Panc1 (cell line): ENCODE measurements around the gene ZFYVE28. TPM values are rescaled to one million over a fixed set of nuclear protein-coding genes. Genes with fewer than 3 reads are reported as not detected.

Experiments
- ATAC-seq: fragments of 200-7000 bp; cut with Tn5 transposase; 2 replicates; pipeline ENCODE4 v1.9.1; 2020; ENCODE audit warnings: mild to moderate bottlenecking, moderate library complexity
- BruUV-seq: library from RNA; stranded (reverse); fragments of 400-500 nt; replicated peaks from 2 replicates; lab custom pipeline; 2021; lab: Mats Ljungman, UMichigan
- CTCF ChIA-PET: fragments of 300-600 bp; sonication (Branson Sonifier 250); formaldehyde crosslinking; loops from one replicate; lab custom pipeline; 2022; ENCODE audit warnings: antibody characterized with exemption; lab: Charles Lee
- POLR2A ChIA-PET: fragments of 300-600 bp; sonication (Branson Sonifier 250); formaldehyde crosslinking; loops from one replicate; lab custom pipeline; 2022; ENCODE audit warnings: antibody characterized with exemption; lab: Charles Lee
- DNase-seq: peaks from one replicate; pipeline ENCODE4 v3.0.0-alpha.2; 2010; ENCODE audit warnings: low read depth, low spot score
- H3K27ac ChIP-seq: 2 replicates; pipeline ENCODE4 v1.5.1; 2011; ENCODE audit warnings: mild to moderate bottlenecking, low read length, inconsistent platforms
- H3K27me3 ChIP-seq: fragments of 200-500 bp; sonication (Bioruptor generic); 2 replicates; pipeline ENCODE4 v1.6.0; 2014; ENCODE audit warnings: low read length, inconsistent platforms; ENCODE audit not compliant: control insufficient read depth, insufficient read depth
- H3K36me3 ChIP-seq: fragments of 200-500 bp; sonication (Bioruptor generic); 2 replicates; pipeline ENCODE4 v1.5.1; 2014; ENCODE audit warnings: inconsistent platforms, mild to moderate bottlenecking, low read length, moderate library complexity; ENCODE audit not compliant: control insufficient read depth, insufficient read depth
- H3K4me1 ChIP-seq: 2 replicates; pipeline ENCODE4 v1.5.1; 2011; ENCODE audit warnings: inconsistent platforms, mild to moderate bottlenecking, low read length, moderate library complexity; ENCODE audit not compliant: control insufficient read depth, insufficient read depth
- H3K4me3 ChIP-seq, 2 experiments: 2 replicates each; pipeline ENCODE4 v1.5.1; 2011 to 2012; ENCODE audit warnings: low read depth in 2 of 2, low read length in 2 of 2, mild to moderate bottlenecking in 2 of 2, inconsistent platforms in 1 of 2, moderate library complexity in 1 of 2
- H3K9me3 ChIP-seq: fragments of 200-500 bp; sonication (Bioruptor generic); 2 replicates; pipeline ENCODE4 v1.5.1; 2014; ENCODE audit warnings: low read depth, mild to moderate bottlenecking, inconsistent platforms, low read length, moderate library complexity; ENCODE audit not compliant: control insufficient read depth, insufficient read depth
- CTCF ChIP-seq: fragments of 450-650 bp; IDR thresholded peaks from 2 replicates; pipeline ENCODE4 v1.5.1; 2017; ENCODE audit warnings: mild to moderate bottlenecking
- POLR2AphosphoS5 ChIP-seq: IDR thresholded peaks from 2 replicates; pipeline ENCODE4 v1.6.1; 2012; ENCODE audit warnings: mild to moderate bottlenecking, low read depth, low read length, moderate library complexity
- REST ChIP-seq, 2 experiments: IDR thresholded peaks; 2 replicates each; pipeline ENCODE4 v1.6.1; 2011 to 2012; ENCODE audit warnings: low read depth in 2 of 2, control low read depth in 1 of 2, low read length in 1 of 2, mild to moderate bottlenecking in 1 of 2, moderate library complexity in 1 of 2; ENCODE audit not compliant: insufficient read depth in 1 of 2
- SIN3A ChIP-seq: IDR thresholded peaks from 2 replicates; pipeline ENCODE4 v1.6.1; 2012; ENCODE audit warnings: low read depth, mild to moderate bottlenecking, low read length, moderate library complexity, borderline replicate concordance; ENCODE audit not compliant: insufficient read depth
- TCF7L2 ChIP-seq: IDR thresholded peaks from 2 replicates; pipeline ENCODE4 v1.6.1; 2011; ENCODE audit warnings: mild to moderate bottlenecking, low read depth, low read length, inconsistent platforms
- in situ Hi-C: cut with HindIII; loops from 2 replicates; pipeline ENCODE4 v1.10.0; 2016; ENCODE audit warnings: low sequenced_read_pairs, low pct_unique_long_range_greater_than_20kb
- intact Hi-C: fragments of 100-400 bp; cut with micrococcal nuclease; formaldehyde crosslinking; loops from one replicate; pipeline ENCODE4 v1.10.0; 2022; ENCODE audit not compliant: unreplicated experiment
- total RNA-seq: library from RNA; stranded (reverse); gene quantifications from one replicate; pipeline ENCODE4 v1.2.1, GENCODE V29; 2021; ENCODE audit not compliant: unreplicated experiment

Gene ZFYVE28
- total RNA-seq, 1 experiment from 2014 or later: 11.9 TPM

GRCh38 chr4:2449511-2450392 is 31.3 kb upstream of the ZFYVE28 start:
- ChIA-PET POLR2A (no interaction called here), CTCF (no interaction called here)
- DNase-seq (no peak), ATAC-seq (no peak)
- no TSS peak for BruUV-seq
- H3K4me1 ChIP-seq: no peaks in the 10 kb centered on the region
- no peaks in the 10 kb centered on the region for H3K9me3 ChIP-seq
- no peak overlapping the region for H3K4me3 ChIP-seq
- in situ Hi-C loops: no loop called here
- TF ChIP-seq CTCF: no peak
- no peak for TF ChIP-seq TCF7L2
- no peak for TF ChIP-seq SIN3A
- TF ChIP-seq REST (IDR thresholded peaks at IDR 0.05; ENCODE audit: insufficient read depth in 1 of 2, low read depth in 2 of 2, low read length in 1 of 2): no peak
- TF ChIP-seq POLR2AphosphoS5: no peak
- H3K27ac ChIP-seq: no peak overlapping the region
- no peaks in the 10 kb centered on the region for H3K27me3 ChIP-seq
- intact Hi-C loops: no loop called here
- no peaks in the 10 kb centered on the region for H3K36me3 ChIP-seq

DNA sequence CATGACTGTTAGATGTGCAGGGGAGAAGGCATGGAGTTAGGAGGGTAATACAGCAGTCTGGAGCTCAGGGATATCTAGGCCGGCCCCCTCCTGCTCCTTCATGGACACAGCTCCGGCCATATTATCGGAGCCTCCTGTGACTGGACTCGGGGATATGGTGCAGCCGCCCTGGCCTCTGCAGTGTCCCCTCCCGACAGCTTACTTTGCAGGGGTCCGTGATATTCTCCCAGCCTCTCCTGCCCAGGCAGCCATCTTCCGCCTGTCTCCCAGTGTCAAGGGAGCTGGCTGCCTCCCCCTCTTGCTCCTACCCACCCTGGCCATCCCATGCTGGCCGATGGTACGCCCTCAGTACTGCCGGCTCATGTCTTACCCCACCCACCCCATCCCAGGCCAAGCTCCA is 30.6 kb upstream of the ZFYVE28 start:
- Histone ChIP-seq H3K27ac (no peak overlapping the region), H3K4me3 (no peak overlapping the region), H3K27me3 (no peaks in the 10 kb centered on the region), H3K4me1 (no peaks in the 10 kb centered on the region), H3K9me3 (no peaks in the 10 kb centered on the region), H3K36me3 (no peaks in the 10 kb centered on the region)
- in situ Hi-C loops: no loop called here
- ChIA-PET POLR2A (no interaction called here), CTCF (interaction anchor here (0.5 kb wide), 1 partner anchor 20 kb away, joined by 4 read pairs; the partner anchor contains the start of gene RNF4)
- BruUV-seq: no TSS peak
- ATAC-seq (no peak), DNase-seq (no peak)
- TF ChIP-seq CTCF: no peak
- TF ChIP-seq SIN3A: no peak
- no peak for TF ChIP-seq POLR2AphosphoS5
- no peak for TF ChIP-seq REST (IDR thresholded peaks at IDR 0.05; ENCODE audit: insufficient read depth in 1 of 2, low read depth in 2 of 2, low read length in 1 of 2)
- intact Hi-C loops: no loop called here
